ENCODE results near the gene AVPR1B.

The AVPR1B gene

GRCh38 chr1:206116191-206116872 is 856 bp downstream of the AVPR1B start:
- Histone ChIP-seq H3K27me3 (ENCODE audit: insufficient read depth, low read length, poor library complexity) (no peaks in the 10 kb centered on the region), H2BK15ac (replicated peaks; ENCODE audit: low read depth) (no peak overlapping the region), H3K23ac (ENCODE audit: low read length) (no peak overlapping the region), H3K4me3 (ENCODE audit: low read length) (no peak overlapping the region), H3K27ac (ENCODE audit: low read depth, low read length) (no peak overlapping the region), H4K8ac (ENCODE audit: low read depth, low read length) (no peak overlapping the region), H3K9ac (ENCODE audit: low read length) (no peak overlapping the region), H2BK120ac (ENCODE audit: low read depth, low read length) (no peak overlapping the region), H3K4me1 (ENCODE audit: control insufficient read depth, low read depth, low read length) (peaks cover 3% of the 10 kb centered on the region), H3K4me2 (ENCODE audit: low read length) (no peak overlapping the region), H4K5ac (ENCODE audit: low read length) (no peak overlapping the region), H2BK5ac (ENCODE audit: low read length) (no peak overlapping the region), H3K36me3 (ENCODE audit: control insufficient read depth, insufficient read depth, low read length) (no peaks in the 10 kb centered on the region), H3K56ac (ENCODE audit: low read length) (no peak overlapping the region), H2AK5ac (ENCODE audit: low read length) (no peak overlapping the region), H3K79me1 (ENCODE audit: low read length) (no peaks in the 10 kb centered on the region), H3K4ac (ENCODE audit: low read depth, low read length) (no peak overlapping the region), H3K18ac (ENCODE audit: low read length) (no peak overlapping the region), H3K79me2 (ENCODE audit: control insufficient read depth, insufficient read depth, low read length) (no peaks in the 10 kb centered on the region)
- no peak for DNase-seq
- WGBS (ENCODE audit: extremely low coverage, insufficient coverage, low lambda C conversion rate) = no CpG with 5 or more reads among the region's 25 CpGs

GRCh38 chr1:206115791-206116190 is 1.4 kb downstream of the AVPR1B start:
- no peak overlapping the region for H2BK120ac ChIP-seq (ENCODE audit: low read depth, low read length)
- no peak overlapping the region for H2BK15ac ChIP-seq (replicated peaks; ENCODE audit: low read depth)
- no peaks in the 10 kb centered on the region for H3K27me3 ChIP-seq (ENCODE audit: insufficient read depth, low read length, poor library complexity)
- H3K18ac ChIP-seq (ENCODE audit: low read length) = no peak overlapping the region
- no peak overlapping the region for H3K27ac ChIP-seq (ENCODE audit: low read depth, low read length)
- no peak overlapping the region for H4K8ac ChIP-seq (ENCODE audit: low read depth, low read length)
- no peaks in the 10 kb centered on the region for H3K36me3 ChIP-seq (ENCODE audit: control insufficient read depth, insufficient read depth, low read length)
- no peak overlapping the region for H3K4me2 ChIP-seq (ENCODE audit: low read length)
- H2BK5ac ChIP-seq (ENCODE audit: low read length) = no peak overlapping the region
- WGBS (ENCODE audit: extremely low coverage, insufficient coverage, low lambda C conversion rate) = no CpG with 5 or more reads among the region's 8 CpGs
- H3K56ac ChIP-seq (ENCODE audit: low read length) = no peak overlapping the region
- DNase-seq = no peak
- H3K4me1 ChIP-seq (ENCODE audit: control insufficient read depth, low read depth, low read length) = peaks cover 3% of the 10 kb centered on the region
- no peaks in the 10 kb centered on the region for H3K79me2 ChIP-seq (ENCODE audit: control insufficient read depth, insufficient read depth, low read length)
- no peak overlapping the region for H4K5ac ChIP-seq (ENCODE audit: low read length)
- no peak overlapping the region for H3K9ac ChIP-seq (ENCODE audit: low read length)
- H3K4me3 ChIP-seq (ENCODE audit: low read length) = no peak overlapping the region
- H3K79me1 ChIP-seq (ENCODE audit: low read length) = no peaks in the 10 kb centered on the region
- H3K4ac ChIP-seq (ENCODE audit: low read depth, low read length) = no peak overlapping the region
- H2AK5ac ChIP-seq (ENCODE audit: low read length) = no peak overlapping the region
- H3K23ac ChIP-seq (ENCODE audit: low read length) = no peak overlapping the region

GRCh38 chr1:206114692-206115640 is 2.2 kb downstream of the AVPR1B start:
- no peak overlapping the region for H2BK120ac ChIP-seq (ENCODE audit: low read depth, low read length)
- H3K23ac ChIP-seq (ENCODE audit: low read length) = no peak overlapping the region
- H3K56ac ChIP-seq (ENCODE audit: low read length) = no peak overlapping the region
- no peaks in the 10 kb centered on the region for H3K27me3 ChIP-seq (ENCODE audit: insufficient read depth, low read length, poor library complexity)
- no peak overlapping the region for H3K4me2 ChIP-seq (ENCODE audit: low read length)
- no peak overlapping the region for H3K4ac ChIP-seq (ENCODE audit: low read depth, low read length)
- no CpG with 5 or more reads among the region's 6 CpGs for WGBS (ENCODE audit: extremely low coverage, insufficient coverage, low lambda C conversion rate)
- no peak overlapping the region for H3K9ac ChIP-seq (ENCODE audit: low read length)
- no peak overlapping the region for H3K18ac ChIP-seq (ENCODE audit: low read length)
- H3K4me1 ChIP-seq (ENCODE audit: control insufficient read depth, low read depth, low read length) = peaks cover 3% of the 10 kb centered on the region
- H3K27ac ChIP-seq (ENCODE audit: low read depth, low read length) = no peak overlapping the region
- H4K5ac ChIP-seq (ENCODE audit: low read length) = no peak overlapping the region
- no peaks in the 10 kb centered on the region for H3K79me2 ChIP-seq (ENCODE audit: control insufficient read depth, insufficient read depth, low read length)
- H3K36me3 ChIP-seq (ENCODE audit: control insufficient read depth, insufficient read depth, low read length) = no peaks in the 10 kb centered on the region
- H4K8ac ChIP-seq (ENCODE audit: low read depth, low read length) = no peak overlapping the region
- no peak overlapping the region for H2BK15ac ChIP-seq (replicated peaks; ENCODE audit: low read depth)
- DNase-seq = no peak
- H2AK5ac ChIP-seq (ENCODE audit: low read length) = no peak overlapping the region
- no peak overlapping the region for H3K4me3 ChIP-seq (ENCODE audit: low read length)
- H3K79me1 ChIP-seq (ENCODE audit: low read length) = no peaks in the 10 kb centered on the region
- no peak overlapping the region for H2BK5ac ChIP-seq (ENCODE audit: low read length)

- no peak overlapping the region for H4K5ac ChIP-seq (ENCODE audit: low read length)
- no CpG with 5 or more reads among the region's 9 CpGs for WGBS (ENCODE audit: extremely low coverage, insufficient coverage, low lambda C conversion rate)
- no peak overlapping the region for H3K23ac ChIP-seq (ENCODE audit: low read length)
- H3K27ac ChIP-seq (ENCODE audit: low read depth, low read length) = no peak overlapping the region
- no peak overlapping the region for H2BK15ac ChIP-seq (replicated peaks; ENCODE audit: low read depth)
- no peaks in the 10 kb centered on the region for H3K27me3 ChIP-seq (ENCODE audit: insufficient read depth, low read length, poor library complexity)
- no peak for DNase-seq
- H2BK120ac ChIP-seq (ENCODE audit: low read depth, low read length) = no peak overlapping the region
- no peak overlapping the region for H3K4me3 ChIP-seq (ENCODE audit: low read length)
- no peak overlapping the region for H2BK5ac ChIP-seq (ENCODE audit: low read length)
- H3K9ac ChIP-seq (ENCODE audit: low read length) = no peak overlapping the region
- no peak overlapping the region for H2AK5ac ChIP-seq (ENCODE audit: low read length)
- H3K18ac ChIP-seq (ENCODE audit: low read length) = no peak overlapping the region
- H4K8ac ChIP-seq (ENCODE audit: low read depth, low read length) = no peak overlapping the region
- H3K79me1 ChIP-seq (ENCODE audit: low read length) = no peaks in the 10 kb centered on the region
- H3K36me3 ChIP-seq (ENCODE audit: control insufficient read depth, insufficient read depth, low read length) = no peaks in the 10 kb centered on the region
- H3K56ac ChIP-seq (ENCODE audit: low read length) = no peak overlapping the region
- H3K4me1 ChIP-seq (ENCODE audit: control insufficient read depth, low read depth, low read length) = no peaks in the 10 kb centered on the region
- H3K4me2 ChIP-seq (ENCODE audit: low read length) = no peak overlapping the region
- no peaks in the 10 kb centered on the region for H3K79me2 ChIP-seq (ENCODE audit: control insufficient read depth, insufficient read depth, low read length)
- no peak overlapping the region for H3K4ac ChIP-seq (ENCODE audit: low read depth, low read length)
These were observed 4.4 kb downstream of the AVPR1B start for GRCh38 chr1:206112600-206113301.

- no peaks in the 10 kb centered on the region for H3K79me1 ChIP-seq (ENCODE audit: low read length)
- no peak overlapping the region for H3K9ac ChIP-seq (ENCODE audit: low read length)
- no peak overlapping the region for H3K4me3 ChIP-seq (ENCODE audit: low read length)
- H3K4ac ChIP-seq (ENCODE audit: low read depth, low read length) = no peak overlapping the region
- no peak overlapping the region for H2BK120ac ChIP-seq (ENCODE audit: low read depth, low read length)
- H3K36me3 ChIP-seq (ENCODE audit: control insufficient read depth, insufficient read depth, low read length) = no peaks in the 10 kb centered on the region
- no peaks in the 10 kb centered on the region for H3K4me1 ChIP-seq (ENCODE audit: control insufficient read depth, low read depth, low read length)
- no peak overlapping the region for H2BK5ac ChIP-seq (ENCODE audit: low read length)
- H3K4me2 ChIP-seq (ENCODE audit: low read length) = no peak overlapping the region
- WGBS (ENCODE audit: extremely low coverage, insufficient coverage, low lambda C conversion rate) = no CpG with 5 or more reads among the region's 6 CpGs
- H4K8ac ChIP-seq (ENCODE audit: low read depth, low read length) = no peak overlapping the region
- no peaks in the 10 kb centered on the region for H3K79me2 ChIP-seq (ENCODE audit: control insufficient read depth, insufficient read depth, low read length)
- H3K23ac ChIP-seq (ENCODE audit: low read length) = no peak overlapping the region
- no peak overlapping the region for H4K5ac ChIP-seq (ENCODE audit: low read length)
- no peak overlapping the region for H3K18ac ChIP-seq (ENCODE audit: low read length)
- H2BK15ac ChIP-seq (replicated peaks; ENCODE audit: low read depth) = no peak overlapping the region
- DNase-seq = no peak
- H2AK5ac ChIP-seq (ENCODE audit: low read length) = no peak overlapping the region
- no peak overlapping the region for H3K56ac ChIP-seq (ENCODE audit: low read length)
- no peaks in the 10 kb centered on the region for H3K27me3 ChIP-seq (ENCODE audit: insufficient read depth, low read length, poor library complexity)
- H3K27ac ChIP-seq (ENCODE audit: low read depth, low read length) = no peak overlapping the region
These were observed 5.8 kb downstream of the AVPR1B start for GRCh38 chr1:206111271-206111927.
